ENCODE measurements around the gene ART3.

ART3 gene

DNA sequence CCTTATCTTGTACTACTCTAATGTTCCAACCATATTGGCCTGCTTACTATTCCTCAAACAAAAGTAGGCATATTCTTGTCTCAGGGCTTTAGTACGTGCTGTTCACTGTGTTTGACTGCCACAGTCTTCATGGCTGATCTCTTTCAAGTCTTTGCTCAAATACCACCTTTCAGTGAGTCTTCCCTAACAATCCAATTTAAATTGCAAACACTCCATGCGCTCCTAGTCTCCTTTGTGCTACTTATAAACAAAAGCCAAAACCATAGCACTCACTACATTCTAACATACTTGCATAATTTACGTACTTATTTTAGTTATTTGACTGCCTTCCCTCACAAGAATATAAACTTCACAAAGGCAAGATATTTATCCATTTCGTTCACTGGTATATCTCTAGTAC is 1.7 kb upstream of the ART3 start:
- no peak for DNase-seq (ENCODE audit: low read depth)

GRCh38 chr4:76074993-76075600 is 588 bp downstream of the ART3 start:
- DNase-seq (ENCODE audit: low read depth), result no peak

GRCh38 chr4:76078033-76078613 is 3.6 kb downstream of the ART3 start:
- DNase-seq (ENCODE audit: low read depth), result no peak

- no peak for DNase-seq (ENCODE audit: low read depth)
Measured at GRCh38 chr4:76083386-76083988, 9.0 kb downstream of the ART3 start.

- DNase-seq (ENCODE audit: low read depth), result no peak
Measured at GRCh38 chr4:76084542-76084941, 10.0 kb downstream of the ART3 start.

GRCh38 chr4:76087007-76087769 is 12.7 kb downstream of the ART3 start:
- DNase-seq (ENCODE audit: low read depth), result no peak

GRCh38 chr4:76088719-76089118 is 14.2 kb downstream of the ART3 start:
- DNase-seq (ENCODE audit: low read depth), result no peak

DNA sequence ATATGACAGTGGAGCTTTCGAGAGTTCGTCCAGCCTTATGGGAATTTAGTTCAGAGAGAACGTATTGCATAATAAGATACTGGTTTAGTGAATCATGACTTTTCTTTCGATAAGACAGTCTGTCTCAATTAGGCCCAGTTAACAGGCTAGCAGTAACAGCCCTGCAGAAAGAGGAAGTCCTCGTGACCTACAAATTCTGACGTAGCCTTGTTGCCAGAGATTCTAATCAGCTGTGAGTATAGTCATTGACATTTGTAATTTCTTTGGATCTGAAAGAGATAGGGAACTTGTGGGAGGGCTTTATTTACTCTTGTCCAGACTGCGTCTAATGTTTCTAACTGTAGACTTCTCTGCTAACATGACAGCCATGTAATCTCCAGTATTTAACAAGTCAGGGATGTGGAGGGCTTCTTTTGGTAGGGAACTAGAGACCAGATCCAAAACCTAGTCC is 15.8 kb downstream of the ART3 start:
- DNase-seq (ENCODE audit: low read depth), result no peak

GRCh38 chr4:76091052-76091451 is 16.5 kb downstream of the ART3 start:
- no peak for DNase-seq (ENCODE audit: low read depth)

DNA sequence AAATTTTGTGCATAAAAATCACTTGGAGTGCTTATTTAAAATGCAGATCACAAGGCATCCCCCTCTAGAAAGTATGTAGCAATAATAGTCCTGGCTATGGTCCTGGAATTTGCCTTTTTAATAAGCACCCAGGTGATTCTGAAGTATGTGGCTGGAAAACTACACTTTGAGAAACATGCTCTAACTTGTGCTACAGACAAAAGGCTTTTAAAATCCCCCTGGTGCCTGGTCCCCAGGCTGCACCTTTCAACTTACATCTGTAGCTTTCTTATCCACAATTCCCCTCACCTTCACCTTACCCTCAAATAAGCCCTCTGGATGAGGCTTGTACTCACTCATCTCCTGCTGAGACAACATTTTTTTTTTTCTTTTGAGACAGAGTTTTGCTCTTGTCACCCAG is 21.1 kb downstream of the ART3 start:
- DNase-seq (ENCODE audit: low read depth), result no peak

DNA sequence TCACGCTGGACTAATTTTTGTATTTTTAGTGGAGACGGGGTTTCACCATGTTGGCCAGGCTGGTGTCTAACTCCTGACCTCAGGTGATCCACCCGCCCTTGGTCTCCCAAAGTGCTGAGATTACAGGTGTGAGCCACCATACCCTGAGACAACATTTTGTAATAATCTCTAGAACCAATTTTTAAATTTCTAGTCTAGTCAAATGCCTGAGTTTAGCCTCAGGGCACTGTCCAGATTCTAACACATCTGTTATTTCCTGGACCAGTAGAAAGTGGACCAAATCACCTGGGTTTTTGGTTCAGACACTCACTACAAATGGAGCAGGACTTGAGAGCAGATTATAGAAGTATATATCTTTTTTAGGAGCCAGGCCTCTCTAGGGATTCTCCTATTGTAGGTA is 21.6 kb downstream of the ART3 start:
- DNase-seq (ENCODE audit: low read depth), result no peak

GRCh38 chr4:76105652-76106051 is 31.1 kb downstream of the ART3 start:
- no peak for DNase-seq (ENCODE audit: low read depth)

DNA sequence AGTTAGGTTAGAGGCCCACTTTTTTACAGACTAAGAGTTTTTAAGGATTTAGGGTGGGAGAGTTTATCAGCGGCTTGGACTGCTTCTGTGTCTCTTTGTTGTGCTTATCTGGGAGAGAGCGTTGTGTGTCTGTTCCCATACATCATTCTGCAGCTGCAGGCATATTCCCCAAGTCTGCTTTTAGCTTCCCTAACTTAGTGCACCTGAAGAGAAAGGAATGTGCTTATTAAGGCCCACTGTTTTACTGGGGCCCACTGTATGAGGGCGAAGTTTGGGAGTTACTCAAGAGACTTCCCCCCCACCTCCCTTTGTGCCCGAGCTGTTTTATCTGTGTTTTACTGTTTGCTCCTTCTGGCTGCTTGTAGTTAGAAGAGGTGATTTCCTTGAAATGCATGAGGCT is 31.9 kb downstream of the ART3 start:
- DNase-seq (ENCODE audit: low read depth), result no peak

DNA sequence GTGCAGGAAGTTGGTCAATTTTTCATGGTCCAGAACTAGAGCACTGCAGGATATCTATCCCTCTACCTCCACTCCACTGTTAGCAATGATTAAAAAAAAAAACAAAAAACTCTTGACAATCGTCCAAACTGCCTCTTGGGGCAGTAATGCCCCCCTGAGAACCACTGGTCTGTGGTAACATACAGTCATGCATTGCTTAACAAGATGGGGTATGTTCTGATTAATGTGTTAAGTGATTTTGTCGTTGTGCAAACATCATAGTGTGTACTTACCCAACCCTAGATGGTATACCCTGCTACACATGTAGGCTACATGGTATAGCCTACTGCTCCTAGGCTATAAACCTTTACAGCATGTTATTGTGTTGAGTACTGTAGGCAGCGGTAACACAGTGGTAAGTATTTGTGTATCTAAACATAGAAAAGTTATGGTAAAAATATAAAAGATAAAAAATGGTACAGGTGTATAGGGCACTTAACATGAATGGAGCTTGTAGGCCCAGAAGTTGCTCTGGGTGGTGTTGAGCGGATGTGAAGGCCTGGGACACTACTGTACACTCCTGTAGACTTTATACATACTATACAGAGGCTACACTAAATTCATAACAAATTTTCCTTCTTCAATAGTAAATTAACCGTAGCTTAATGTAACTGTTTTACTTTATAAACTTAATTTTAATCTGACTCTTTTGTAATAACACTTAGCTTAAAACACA is 34.1 kb downstream of the ART3 start:
- no peak for DNase-seq (ENCODE audit: low read depth)

GRCh38 chr4:76116821-76117220 is 42.3 kb downstream of the ART3 start:
- no peak for DNase-seq (ENCODE audit: low read depth)

- DNase-seq (ENCODE audit: low read depth), result no peak
Measured at GRCh38 chr4:76117536-76117935, 43.0 kb downstream of the ART3 start.

GRCh38 chr4:76120199-76120598 is 45.7 kb downstream of the ART3 start:
- DNase-seq (ENCODE audit: low read depth), result no peak

DNA sequence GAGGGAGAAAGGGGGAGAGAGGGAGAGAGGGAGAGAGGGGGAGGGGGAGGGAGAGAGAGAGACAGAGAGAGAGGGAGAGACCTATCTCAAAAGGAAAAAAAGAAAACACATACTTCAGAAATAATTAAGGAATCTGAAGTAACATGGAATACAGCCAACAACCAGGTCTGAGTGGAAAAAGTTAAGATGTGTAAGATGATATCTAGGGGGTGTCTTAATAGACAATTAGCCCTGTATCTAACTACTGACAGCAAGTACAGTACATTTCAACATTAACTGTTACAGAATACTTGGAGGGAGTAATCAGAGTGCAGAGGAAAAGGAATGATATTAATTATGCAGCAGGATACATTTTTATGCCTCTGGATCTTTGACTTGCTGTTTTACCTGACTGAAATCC is 51.3 kb downstream of the ART3 start:
- no peak for DNase-seq (ENCODE audit: low read depth)

GRCh38 chr4:76127754-76128153 is 53.2 kb downstream of the ART3 start:
- DNase-seq (ENCODE audit: low read depth), result no peak

DNA sequence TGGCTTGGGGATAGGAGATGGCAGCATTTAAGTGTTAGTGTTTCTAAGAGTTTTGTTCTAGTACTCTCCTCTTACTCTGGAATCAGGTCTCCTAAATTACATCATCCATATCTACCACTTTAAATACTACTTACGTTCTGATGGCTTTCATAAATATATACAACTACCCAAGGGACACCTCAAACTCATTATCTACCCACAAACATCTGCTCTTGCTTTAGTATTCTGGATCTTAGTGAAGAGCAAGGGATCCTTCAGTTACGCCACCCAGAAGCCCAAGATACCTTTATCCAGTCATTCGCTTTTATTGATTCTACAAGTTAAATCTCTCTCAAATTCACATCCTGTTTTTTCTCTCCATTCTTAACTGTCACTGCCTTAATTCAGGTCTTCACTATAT is 66.7 kb downstream of the ART3 start:
- DNase-seq (ENCODE audit: low read depth), result no peak

DNA sequence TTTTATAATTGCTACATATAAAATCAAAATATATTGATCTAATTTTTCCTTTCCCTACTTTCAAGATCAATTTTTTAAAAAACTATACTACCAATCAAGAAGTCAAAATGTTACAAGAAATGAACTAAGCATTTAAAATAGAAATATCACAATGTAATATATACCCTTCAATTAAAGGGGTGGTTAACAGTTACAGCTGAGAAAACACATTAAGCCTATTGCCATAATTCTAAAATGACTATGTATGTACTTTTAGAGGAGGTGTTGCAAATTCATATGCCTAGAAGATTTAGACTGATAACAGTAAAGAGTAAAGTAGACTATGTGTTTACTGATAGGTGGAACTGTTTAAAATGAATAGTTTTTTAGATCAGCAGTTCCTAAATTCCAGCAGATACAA is 70.0 kb downstream of the ART3 start:
- DNase-seq (ENCODE audit: low read depth), result no peak

DNA sequence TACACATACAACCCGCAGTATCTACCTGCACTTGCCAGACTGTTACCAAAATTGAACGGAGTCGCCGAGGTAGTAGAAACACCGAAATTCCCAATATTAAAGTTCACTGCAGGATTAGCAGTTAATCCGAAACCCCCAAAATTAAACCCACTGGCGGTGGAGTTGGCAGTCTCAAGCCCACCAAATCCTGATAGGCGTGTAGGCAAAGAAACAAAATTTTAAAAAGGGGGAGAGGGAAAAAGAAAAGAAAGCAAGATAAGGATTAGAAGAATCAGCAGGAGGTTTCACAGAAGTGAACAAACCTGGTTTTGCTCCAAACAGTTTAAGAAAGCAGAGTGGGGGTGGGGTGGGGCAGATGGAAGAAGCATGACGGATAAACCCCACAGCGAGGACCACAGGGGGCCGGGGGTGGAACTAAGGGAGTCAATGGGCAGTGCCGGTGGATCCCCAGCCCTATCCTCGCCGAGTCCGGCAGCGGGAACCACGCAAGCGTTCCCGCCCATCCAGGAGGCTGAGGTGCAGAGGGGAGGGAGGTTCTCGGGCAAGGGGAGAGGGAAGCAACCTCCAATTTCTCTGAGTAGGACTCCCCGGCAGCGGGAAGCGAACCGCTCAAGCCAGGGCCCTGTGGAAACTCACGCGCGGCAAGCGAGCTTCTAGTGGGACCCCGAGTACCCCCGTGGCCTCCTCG is 73.1 kb downstream of the ART3 start:
- DNase-seq (ENCODE audit: low read depth), result peak; percentile 8
